ENCODE data around the gene FBXW8. TPM values are rescaled to one million over a fixed set of nuclear protein-coding genes. Genes with fewer than 3 reads are reported as not detected.

The FBXW8 gene
- total RNA-seq, 2 donors from 2014 or later = 26.1 to 34.7 TPM

- Histone ChIP-seq H3K4me3 (ENCODE audit: low read length) (no peak overlapping the region), H3K4me1 (ENCODE audit: control insufficient read depth, insufficient read depth, low read length) (no peaks in the 10 kb centered on the region), H3K9me3 (ENCODE audit: control insufficient read depth, low read length) (peaks cover 7% of the 10 kb centered on the region), H3K36me3 (ENCODE audit: control insufficient read depth, insufficient read depth, low read length) (no peaks in the 10 kb centered on the region), H3K27ac (ENCODE audit: low read depth, low read length) (no peak overlapping the region), H3K9ac (ENCODE audit: extremely low read depth, low read length, poor library complexity, severe bottlenecking) (no peak overlapping the region), H3K27me3 (ENCODE audit: control insufficient read depth, insufficient read depth, low read length, poor library complexity, severe bottlenecking) (no peaks in the 10 kb centered on the region)
- H3K9me3 Mint-ChIP-seq = peaks cover 12% of the 10 kb centered on the region
- no peak for DNase-seq
- no peak overlapping the region for H3K27ac Mint-ChIP-seq
- TF ChIP-seq CTCF (conservative IDR thresholded peaks at IDR 0.05) = no peak
- 84 to 96% methylated on average over 2 to 3 of the region's 3 CpGs for WGBS, 2 experiments (ENCODE audit: insufficient coverage in 1 of 2, insufficient read length in 1 of 2)
- no peaks in the 10 kb centered on the region for H3K36me3 Mint-ChIP-seq (ENCODE audit: low read depth)
- H3K27me3 Mint-ChIP-seq (ENCODE audit: insufficient read depth) = peaks cover 19% of the 10 kb centered on the region
- H3K4me3 Mint-ChIP-seq = no peak overlapping the region
- H3K4me1 Mint-ChIP-seq = no peaks in the 10 kb centered on the region
These were observed 15.8 kb upstream of the FBXW8 start for GRCh38 chr12:116894913-116895312.

DNA sequence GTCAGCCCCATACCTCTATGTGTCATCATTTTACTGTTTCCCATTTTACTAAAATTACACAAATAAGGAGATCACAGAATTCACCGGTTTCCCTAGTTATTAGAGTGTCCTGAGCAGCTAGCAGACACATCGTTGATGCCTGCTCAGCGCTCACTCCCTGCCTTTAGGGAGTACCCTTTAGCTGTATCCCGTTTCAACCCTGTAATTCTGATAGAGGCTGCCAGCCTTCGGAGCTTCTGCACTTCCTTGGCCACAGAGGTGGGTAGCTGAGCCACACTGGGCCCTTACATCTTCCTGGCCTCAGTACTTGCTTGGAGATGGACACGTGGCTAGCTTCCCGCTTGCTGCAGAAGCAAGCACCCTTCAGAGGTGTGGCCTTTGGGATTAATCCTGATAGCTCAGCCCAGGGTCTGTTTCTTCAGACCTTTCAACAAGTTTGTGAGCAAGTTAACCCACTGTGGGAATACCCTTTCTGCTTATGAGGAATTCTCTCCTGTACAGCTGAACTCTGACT lies 14.3 kb upstream of the FBXW8 start:
- Histone ChIP-seq H3K36me3 (ENCODE audit: control insufficient read depth, insufficient read depth, low read length) (no peaks in the 10 kb centered on the region), H3K27ac (ENCODE audit: low read depth, low read length) (no peak overlapping the region), H3K4me3 (ENCODE audit: low read length) (no peak overlapping the region), H3K4me1 (ENCODE audit: control insufficient read depth, insufficient read depth, low read length) (no peaks in the 10 kb centered on the region), H3K9me3 (ENCODE audit: control insufficient read depth, low read length) (no peaks in the 10 kb centered on the region), H3K27me3 (ENCODE audit: control insufficient read depth, insufficient read depth, low read length, poor library complexity, severe bottlenecking) (peaks cover 6% of the 10 kb centered on the region), H3K9ac (ENCODE audit: extremely low read depth, low read length, poor library complexity, severe bottlenecking) (no peak overlapping the region)
- no peak for TF ChIP-seq CTCF (conservative IDR thresholded peaks at IDR 0.05)
- H3K27me3 Mint-ChIP-seq (ENCODE audit: insufficient read depth) = peaks cover 18% of the 10 kb centered on the region
- no peak overlapping the region for H3K4me3 Mint-ChIP-seq
- no peaks in the 10 kb centered on the region for H3K36me3 Mint-ChIP-seq (ENCODE audit: low read depth)
- H3K4me1 Mint-ChIP-seq = no peaks in the 10 kb centered on the region
- H3K9me3 Mint-ChIP-seq = no peaks in the 10 kb centered on the region
- WGBS, 2 experiments (ENCODE audit: insufficient coverage in 1 of 2, insufficient read length in 1 of 2) = 78 to 90% methylated on average over 7 of the region's 7 CpGs
- H3K27ac Mint-ChIP-seq = no peak overlapping the region
- no peak for DNase-seq

DNA sequence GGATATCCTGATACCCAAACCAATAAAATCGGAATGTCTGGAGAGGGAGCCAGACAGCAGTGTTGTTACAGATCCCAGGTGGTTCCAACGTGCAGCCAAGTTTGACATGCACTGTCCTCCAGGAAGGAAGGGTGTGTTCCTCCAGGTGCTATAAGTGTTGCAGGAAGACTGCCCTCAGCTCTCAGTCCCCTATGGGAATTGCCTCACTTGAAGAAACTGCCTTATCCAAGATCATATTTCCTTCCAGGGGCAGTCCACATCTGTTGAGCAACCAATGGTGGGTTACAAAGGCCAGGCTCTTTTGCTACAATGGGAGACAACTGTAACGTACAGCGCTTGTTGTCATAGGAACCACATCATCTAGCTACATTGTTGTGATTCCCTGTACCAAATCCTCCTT lies 13.3 kb upstream of the FBXW8 start:
- Histone ChIP-seq H3K27ac (ENCODE audit: low read depth, low read length) (no peak overlapping the region), H3K27me3 (ENCODE audit: control insufficient read depth, insufficient read depth, low read length, poor library complexity, severe bottlenecking) (peaks cover 6% of the 10 kb centered on the region), H3K4me1 (ENCODE audit: control insufficient read depth, insufficient read depth, low read length) (no peaks in the 10 kb centered on the region), H3K4me3 (ENCODE audit: low read length) (no peak overlapping the region), H3K9me3 (ENCODE audit: control insufficient read depth, low read length) (no peaks in the 10 kb centered on the region), H3K9ac (ENCODE audit: extremely low read depth, low read length, poor library complexity, severe bottlenecking) (no peak overlapping the region), H3K36me3 (ENCODE audit: control insufficient read depth, insufficient read depth, low read length) (no peaks in the 10 kb centered on the region)
- Mint-ChIP-seq H3K4me3 (no peak overlapping the region), H3K4me1 (no peaks in the 10 kb centered on the region), H3K36me3 (ENCODE audit: low read depth) (no peaks in the 10 kb centered on the region), H3K27ac (no peak overlapping the region), H3K27me3 (ENCODE audit: insufficient read depth) (peaks cover 21% of the 10 kb centered on the region), H3K9me3 (no peaks in the 10 kb centered on the region)
- WGBS, 2 experiments (ENCODE audit: insufficient coverage in 1 of 2, insufficient read length in 1 of 2) = 92 to 93% methylated on average over 2 to 4 of the region's 4 CpGs
- TF ChIP-seq CTCF (conservative IDR thresholded peaks at IDR 0.05) = no peak
- no peak for DNase-seq

Measured in endodermal cell (in vitro differentiated cells).